GM11168 (cell line): ENCODE data around the gene MTMR1.

Experiments
- in situ Hi-C: fragments of 300-500 bp; cut with MboI; formaldehyde crosslinking; loops from one replicate; pipeline ENCODE4 v1.12.0; 2022; ENCODE audit warnings: low sequenced_read_pairs; ENCODE audit not compliant: unreplicated experiment

MTMR1 gene

GRCh38 chrX:150774798-150775568, 81.8 kb downstream of the MTMR1 start:
- in situ Hi-C loops, result loop anchor here (10.0 to 25.0 kb wide), 2 partner anchors 212 to 310 kb away; partner anchors contain the start of gene HMGB3

GRCh38 chrX:150775569-150776350, 82.6 kb downstream of the MTMR1 start:
- in situ Hi-C loops, result loop anchor here (10.0 to 25.0 kb wide), 2 partner anchors 212 to 309 kb away; partner anchors contain the start of gene HMGB3

- in situ Hi-C loops, result loop anchor here (10.0 to 25.0 kb wide), 2 partner anchors 210 to 307 kb away; partner anchors contain the start of gene HMGB3
These were observed 84.3 kb downstream of the MTMR1 start for GRCh38 chrX:150777328-150777992.

- in situ Hi-C loops, result loop anchor here (10.0 to 25.0 kb wide), 2 partner anchors 208 to 305 kb away; partner anchors contain the start of gene HMGB3
These were observed 86.2 kb downstream of the MTMR1 start for GRCh38 chrX:150779385-150779784.

GRCh38 chrX:150781677-150782076, 88.5 kb downstream of the MTMR1 start:
- in situ Hi-C loops, result loop anchor here (25.0 kb wide), 1 partner anchor 206 kb away; the partner anchor contains the start of gene HMGB3

- in situ Hi-C loops, result loop anchor here (25.0 kb wide), 1 partner anchor 197 kb away; the partner anchor contains the start of gene HMGB3
These were observed 96.8 kb downstream of the MTMR1 start for GRCh38 chrX:150790021-150790420.

- in situ Hi-C loops, result loop anchor here (25.0 kb wide), 1 partner anchor 194 kb away; the partner anchor contains the start of gene HMGB3
These were observed 99.8 kb downstream of the MTMR1 start for GRCh38 chrX:150792949-150793527.

- in situ Hi-C loops, result no loop called here
These were observed 112.5 kb downstream of the MTMR1 start for GRCh38 chrX:150805736-150806135.

- in situ Hi-C loops, result no loop called here
These were observed 113.6 kb downstream of the MTMR1 start for GRCh38 chrX:150806827-150807226.

- in situ Hi-C loops, result no loop called here
These were observed 120.7 kb downstream of the MTMR1 start for GRCh38 chrX:150813922-150814321.
